ENCODE measurements around the gene EPHB1.

EPHB1 gene

GRCh38 chr3:134794950-134795745 is at the start of gene EPHB1:
Gene EPHB1, plus strand, starts transcription at chr3:134795260.
- Histone ChIP-seq H3K27me3 (ENCODE audit: insufficient read depth, low read length) (no peaks in the 10 kb centered on the region), H4K20me1 (ENCODE audit: insufficient read depth, low read length) (no peaks in the 10 kb centered on the region), H3F3A (ENCODE audit: insufficient read depth, low read length) (no peaks in the 10 kb centered on the region), H3K79me2 (ENCODE audit: insufficient read depth, low read length) (no peaks in the 10 kb centered on the region), H3K9ac (ENCODE audit: low read length) (no peak within 1 kb of the TSS), H3K4me2 (ENCODE audit: low read length) (peak within 1 kb of the TSS; percentile 32; the same call in 1 of the 2 replicates), H3K36me3 (ENCODE audit: insufficient read depth, low read length) (no peaks in the 10 kb centered on the region), H3K9me2 (ENCODE audit: low read depth, low read length) (no peaks in the 10 kb centered on the region), H3K27ac (ENCODE audit: low read depth, low read length, poor library complexity, severe bottlenecking) (no peak within 1 kb of the TSS), H3K9me3 (ENCODE audit: low read length) (no peaks in the 10 kb centered on the region), H3K4me3 (ENCODE audit: low read depth, low read length, poor library complexity, severe bottlenecking) (peak within 1 kb of the TSS; percentile 12), H3K4me1 (ENCODE audit: insufficient read depth, low read length, severe bottlenecking) (peaks cover 3% of the 10 kb centered on the region), H2AFZ (ENCODE audit: low read length) (no peak within 1 kb of the TSS)
- peak; percentile 93 for TF ChIP-seq CTCF (IDR thresholded peaks at IDR 0.05; ENCODE audit: low read length)
- TF ChIP-seq EZH2 (IDR thresholded peaks at IDR 0.05; ENCODE audit: borderline replicate concordance, low read length) = no peak

DNA sequence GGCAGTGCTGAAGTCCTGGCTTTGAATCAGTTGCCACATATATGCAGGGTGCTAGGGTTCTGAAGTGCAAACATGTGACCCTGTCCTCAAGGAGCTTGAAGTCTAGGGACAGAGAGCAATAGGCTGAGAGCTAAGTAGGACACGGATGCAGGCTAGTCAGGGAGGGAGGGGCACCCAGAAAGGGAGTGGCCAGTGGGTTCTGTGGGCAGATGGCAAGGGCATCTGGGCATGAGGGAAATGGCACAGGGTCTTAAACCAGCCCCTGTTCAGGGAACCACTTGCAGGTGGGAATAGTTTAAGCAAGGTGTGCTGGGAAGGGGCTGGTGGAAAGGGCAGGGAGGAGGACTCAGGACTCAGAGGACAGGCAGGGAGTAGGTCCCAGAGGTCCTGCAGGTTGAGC is 46.4 kb upstream of the EPHB1 start:
- Histone ChIP-seq H3K9me3 (ENCODE audit: low read length) (no peaks in the 10 kb centered on the region), H3K79me2 (ENCODE audit: insufficient read depth, low read length) (no peaks in the 10 kb centered on the region), H3K27me3 (ENCODE audit: insufficient read depth, low read length) (peaks cover 7% of the 10 kb centered on the region), H3K4me3 (ENCODE audit: low read depth, low read length, poor library complexity, severe bottlenecking) (no peak overlapping the region), H3K9me2 (ENCODE audit: low read depth, low read length) (no peaks in the 10 kb centered on the region), H3K4me2 (ENCODE audit: low read length) (no peak overlapping the region), H3K36me3 (ENCODE audit: insufficient read depth, low read length) (no peaks in the 10 kb centered on the region), H2AFZ (ENCODE audit: low read length) (no peak overlapping the region), H3K4me1 (ENCODE audit: insufficient read depth, low read length, severe bottlenecking) (no peaks in the 10 kb centered on the region), H3K27ac (ENCODE audit: low read depth, low read length, poor library complexity, severe bottlenecking) (no peak overlapping the region), H4K20me1 (ENCODE audit: insufficient read depth, low read length) (no peaks in the 10 kb centered on the region), H3K9ac (ENCODE audit: low read length) (no peak overlapping the region), H3F3A (ENCODE audit: insufficient read depth, low read length) (no peaks in the 10 kb centered on the region)
- TF ChIP-seq CTCF (IDR thresholded peaks at IDR 0.05; ENCODE audit: low read length) (no peak), EZH2 (IDR thresholded peaks at IDR 0.05; ENCODE audit: borderline replicate concordance, low read length) (no peak)

- Histone ChIP-seq H3K9me3 (ENCODE audit: low read length) (no peaks in the 10 kb centered on the region), H3K4me3 (ENCODE audit: low read depth, low read length, poor library complexity, severe bottlenecking) (no peak overlapping the region), H3K4me2 (ENCODE audit: low read length) (no peak overlapping the region), H2AFZ (ENCODE audit: low read length) (no peak overlapping the region), H3K9ac (ENCODE audit: low read length) (no peak overlapping the region), H3K36me3 (ENCODE audit: insufficient read depth, low read length) (no peaks in the 10 kb centered on the region), H3F3A (ENCODE audit: insufficient read depth, low read length) (no peaks in the 10 kb centered on the region), H3K27ac (ENCODE audit: low read depth, low read length, poor library complexity, severe bottlenecking) (no peak overlapping the region), H3K79me2 (ENCODE audit: insufficient read depth, low read length) (no peaks in the 10 kb centered on the region), H3K9me2 (ENCODE audit: low read depth, low read length) (no peaks in the 10 kb centered on the region), H3K27me3 (ENCODE audit: insufficient read depth, low read length) (peaks cover 7% of the 10 kb centered on the region), H4K20me1 (ENCODE audit: insufficient read depth, low read length) (no peaks in the 10 kb centered on the region), H3K4me1 (ENCODE audit: insufficient read depth, low read length, severe bottlenecking) (no peaks in the 10 kb centered on the region)
- TF ChIP-seq CTCF (IDR thresholded peaks at IDR 0.05; ENCODE audit: low read length) (no peak), EZH2 (IDR thresholded peaks at IDR 0.05; ENCODE audit: borderline replicate concordance, low read length) (no peak)
Measured at GRCh38 chr3:134749174-134749573, 45.9 kb upstream of the EPHB1 start.
